ENCODE data around the gene FDXACB1.
"Not testable (repeated sequence)": the region's sequence is repeated elsewhere in the genome, so short reads cannot be mapped to it uniquely, and the experiment has no call there.

FDXACB1 gene

DNA sequence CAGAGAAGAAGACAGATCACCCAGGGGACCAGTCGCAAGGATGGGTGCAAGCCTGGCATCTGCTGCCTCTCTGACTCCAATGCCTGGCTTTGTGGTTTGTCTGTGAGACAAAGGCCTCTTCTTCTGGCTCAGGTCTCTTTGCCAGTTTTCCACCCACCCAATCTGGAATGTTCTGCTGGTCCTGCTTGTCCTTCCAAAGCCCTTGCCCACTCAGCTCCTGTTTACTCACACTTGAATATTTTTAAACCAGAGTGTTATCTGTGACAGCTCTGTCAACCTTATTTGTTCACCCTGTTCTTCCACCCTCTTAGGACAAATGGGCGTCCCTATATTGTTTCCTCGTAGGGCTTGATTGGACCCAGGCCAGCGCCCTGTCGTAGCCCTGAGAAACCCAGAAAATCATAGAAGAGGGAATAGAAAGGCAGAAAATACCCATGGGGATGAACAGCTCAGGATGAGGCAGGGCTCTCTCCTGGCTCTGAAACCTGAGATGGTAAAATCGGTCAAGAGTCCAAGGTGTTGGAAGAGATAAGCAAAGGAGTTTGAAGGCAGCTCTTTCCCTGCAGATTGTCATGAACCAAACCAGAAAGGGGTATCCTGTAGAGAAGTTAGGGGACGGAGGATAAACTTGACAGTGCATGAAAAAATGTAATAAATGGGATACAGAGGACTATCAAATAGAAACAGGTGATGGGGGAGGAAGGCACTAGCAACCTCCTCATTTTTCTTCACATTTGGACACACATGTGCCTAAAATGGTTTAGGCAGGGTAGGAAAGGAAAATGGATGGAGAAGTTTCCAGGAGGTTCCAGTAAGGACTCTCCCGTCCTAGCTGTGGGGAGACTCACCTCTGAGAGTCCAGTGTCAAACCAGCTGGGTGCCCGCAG is 32.0 kb upstream of the FDXACB1 start:
- Histone ChIP-seq H3K9me3 (no peaks in the 10 kb centered on the region), H3K9ac (no peak overlapping the region), H3K36me3 (no peaks in the 10 kb centered on the region), H3K27me3 (no peaks in the 10 kb centered on the region), H3K4me2 (no peak overlapping the region), H3K4me3 (no peak overlapping the region), H4K20me1 (no peaks in the 10 kb centered on the region), H3K4me1 (no peaks in the 10 kb centered on the region), H3K27ac (no peak overlapping the region)
- no peak for TF ChIP-seq Cebpa-rat (IDR thresholded peaks at IDR 0.05)

DNA sequence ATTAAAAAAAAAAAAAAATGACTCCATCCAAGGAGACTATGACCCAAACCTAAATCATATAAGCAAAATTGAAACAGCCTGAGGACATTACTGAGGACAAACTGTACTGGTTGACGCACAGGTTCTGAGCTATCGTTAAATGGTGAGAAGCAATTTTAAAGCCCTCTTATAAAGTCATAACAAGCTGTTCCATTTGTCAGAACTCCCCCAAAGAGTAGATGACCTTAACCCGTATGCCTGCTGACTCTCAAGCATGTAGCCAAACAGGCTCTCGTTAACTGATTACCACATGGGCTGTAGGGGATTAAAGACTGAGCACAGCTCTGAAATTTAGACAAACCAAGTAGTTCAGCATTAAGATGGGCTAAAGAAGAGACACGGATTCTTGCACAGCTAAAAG is 30.4 kb upstream of the FDXACB1 start:
- no peak overlapping the region for H3K4me2 ChIP-seq
- H3K4me1 ChIP-seq, result no peaks in the 10 kb centered on the region
- no peak overlapping the region for H3K9ac ChIP-seq
- H4K20me1 ChIP-seq, result no peaks in the 10 kb centered on the region
- no peak overlapping the region for H3K4me3 ChIP-seq
- no peaks in the 10 kb centered on the region; the same call in 1 of the 2 replicates for H3K36me3 ChIP-seq
- TF ChIP-seq Cebpa-rat (IDR thresholded peaks at IDR 0.05), result no peak
- no peak overlapping the region for H3K27ac ChIP-seq
- peaks cover 13% of the 10 kb centered on the region for H3K9me3 ChIP-seq
- no peaks in the 10 kb centered on the region for H3K27me3 ChIP-seq

DNA sequence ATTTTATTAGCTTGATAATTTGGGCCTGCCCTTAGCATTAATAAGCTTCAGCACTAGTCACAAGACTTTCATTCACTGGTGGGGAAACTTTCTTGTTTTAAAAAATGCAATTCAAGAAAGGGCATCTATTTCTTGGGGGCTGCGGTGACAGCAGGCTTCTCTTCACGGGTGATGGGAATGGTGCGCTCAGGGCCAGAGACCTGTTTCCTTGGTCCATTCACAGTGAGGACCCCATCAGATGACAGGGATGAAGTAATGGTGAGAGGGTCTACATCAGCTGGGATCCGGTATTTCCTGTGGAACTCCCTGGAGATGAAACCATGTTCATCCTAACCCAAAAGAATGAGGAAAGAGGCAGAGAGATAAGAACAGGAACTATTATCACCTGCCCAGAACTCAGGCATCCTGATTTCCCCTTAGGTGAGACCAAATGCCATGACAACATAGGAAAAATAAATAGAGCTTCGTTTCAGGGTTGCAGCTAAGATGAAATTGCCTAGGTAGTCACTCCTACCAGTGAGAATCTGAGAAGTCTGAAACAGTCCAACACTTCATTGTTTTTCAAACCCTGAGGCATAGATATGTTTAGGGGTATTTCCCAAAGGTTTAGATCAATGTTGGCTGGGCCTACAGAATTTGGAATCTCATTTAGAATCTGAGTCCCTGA is 29.8 kb upstream of the FDXACB1 start:
- H3K27ac ChIP-seq, result no peak overlapping the region
- H3K4me3 ChIP-seq, result no peak overlapping the region
- H3K9ac ChIP-seq, result no peak overlapping the region
- no peaks in the 10 kb centered on the region for H4K20me1 ChIP-seq
- H3K36me3 ChIP-seq, result no peaks in the 10 kb centered on the region; the same call in 1 of the 2 replicates
- peaks cover 16% of the 10 kb centered on the region for H3K9me3 ChIP-seq
- no peaks in the 10 kb centered on the region for H3K4me1 ChIP-seq
- no peak overlapping the region for H3K4me2 ChIP-seq
- no peak for TF ChIP-seq Cebpa-rat (IDR thresholded peaks at IDR 0.05)
- H3K27me3 ChIP-seq, result no peaks in the 10 kb centered on the region

DNA sequence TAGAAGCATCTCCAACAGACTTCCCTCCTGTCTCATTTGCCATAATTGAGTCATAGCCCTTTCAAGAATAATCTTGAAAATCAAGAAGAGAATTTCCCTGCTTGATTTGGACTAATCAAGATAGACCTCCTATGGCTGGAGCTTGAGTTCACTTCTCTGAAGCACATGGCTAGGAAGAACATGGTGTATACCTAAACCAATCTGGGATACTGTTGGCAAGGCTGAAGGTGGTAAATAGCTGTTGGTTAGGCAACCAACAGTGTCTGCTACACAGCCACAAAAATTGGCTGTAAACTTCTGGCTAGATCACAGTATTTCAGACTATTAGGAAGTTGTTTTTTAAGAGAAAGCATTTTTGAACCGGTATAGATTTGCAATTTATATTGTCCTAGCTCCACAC is 27.7 kb upstream of the FDXACB1 start:
- Histone ChIP-seq H3K4me1 (no peaks in the 10 kb centered on the region), H3K36me3 (no peaks in the 10 kb centered on the region; the same call in 1 of the 2 replicates), H3K27me3 (no peaks in the 10 kb centered on the region), H3K4me3 (no peak overlapping the region), H3K27ac (no peak overlapping the region), H3K9ac (no peak overlapping the region), H3K9me3 (peaks cover 16% of the 10 kb centered on the region), H4K20me1 (no peaks in the 10 kb centered on the region), H3K4me2 (no peak overlapping the region)
- no peak for TF ChIP-seq Cebpa-rat (IDR thresholded peaks at IDR 0.05)

DNA sequence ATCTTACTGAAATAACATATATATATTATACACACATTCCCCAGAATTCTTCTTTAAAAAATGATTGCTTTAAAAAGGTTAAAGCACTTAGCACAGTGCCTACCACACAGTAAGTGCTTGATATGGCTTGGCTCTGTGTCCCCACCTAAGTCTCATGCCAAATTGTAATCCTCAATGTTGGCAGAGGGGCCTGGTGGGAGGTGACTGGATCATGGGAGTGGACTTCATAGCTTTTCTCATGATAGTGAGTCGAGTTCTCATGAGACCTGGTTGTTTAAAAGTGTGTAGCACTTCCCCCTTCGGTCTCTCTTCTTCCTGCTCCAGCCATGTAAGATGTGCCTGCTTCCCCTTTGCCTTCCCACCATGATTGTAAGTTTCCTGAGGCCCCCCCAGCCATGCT is 26.4 kb upstream of the FDXACB1 start:
- Histone ChIP-seq H3K36me3 (no peaks in the 10 kb centered on the region; the same call in 1 of the 2 replicates), H3K9ac (no peak overlapping the region), H3K27me3 (no peaks in the 10 kb centered on the region), H3K27ac (no peak overlapping the region), H3K9me3 (peaks cover 16% of the 10 kb centered on the region), H3K4me2 (no peak overlapping the region), H3K4me3 (no peak overlapping the region; the same call in 1 of the 2 replicates), H3K4me1 (no peaks in the 10 kb centered on the region), H4K20me1 (no peaks in the 10 kb centered on the region)
- no peak for TF ChIP-seq Cebpa-rat (IDR thresholded peaks at IDR 0.05)

DNA sequence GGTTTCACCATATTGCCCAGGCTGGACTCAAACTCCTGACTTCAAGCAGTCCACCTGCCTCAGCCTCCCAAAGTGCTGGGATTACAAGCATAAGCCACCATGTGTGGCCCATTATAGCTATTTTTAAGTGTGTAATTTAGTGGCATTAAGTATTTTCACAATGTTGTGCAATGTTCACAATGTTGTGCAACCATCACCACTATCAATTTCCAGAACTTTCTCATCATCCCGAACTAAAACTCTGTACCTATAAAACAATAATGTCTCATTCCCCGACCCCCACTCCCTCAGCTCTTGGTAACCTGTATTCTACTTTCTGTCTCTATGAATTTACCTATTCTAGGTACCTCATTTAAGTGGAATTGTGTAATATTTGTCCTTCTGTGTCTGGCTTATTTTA is 7.9 kb upstream of the FDXACB1 start:
- Histone ChIP-seq H3K9me3 (no peaks in the 10 kb centered on the region), H3K4me1 (no peaks in the 10 kb centered on the region), H3K4me3 (no peak overlapping the region), H4K20me1 (no peaks in the 10 kb centered on the region), H3K36me3 (no peaks in the 10 kb centered on the region), H3K4me2 (no peak overlapping the region), H3K27ac (no peak overlapping the region), H3K9ac (no peak overlapping the region), H3K27me3 (no peaks in the 10 kb centered on the region)
- TF ChIP-seq Cebpa-rat (IDR thresholded peaks at IDR 0.05), result peak; percentile 13; the same call in 1 of the 2 replicates

DNA sequence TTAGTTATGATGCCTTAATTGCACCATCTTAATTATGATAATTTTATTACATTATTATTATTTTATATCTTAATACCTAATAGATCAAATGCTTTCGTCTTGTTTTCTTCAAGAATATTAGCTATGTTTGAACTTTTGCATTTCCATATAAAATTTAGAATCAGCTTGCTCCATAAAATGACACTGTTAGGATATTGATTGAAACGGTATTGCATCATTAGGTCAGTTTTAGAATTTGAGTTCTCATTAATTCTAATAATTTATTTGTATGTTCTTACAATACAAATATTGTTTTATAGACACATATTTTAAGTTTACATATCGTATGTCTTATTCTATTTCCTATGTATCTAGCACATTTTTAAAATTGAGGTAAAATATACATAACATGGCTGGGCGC is 7.1 kb upstream of the FDXACB1 start:
- Histone ChIP-seq H3K4me1 (no peaks in the 10 kb centered on the region), H3K9ac (no peak overlapping the region), H3K4me2 (no peak overlapping the region), H3K9me3 (no peaks in the 10 kb centered on the region), H3K4me3 (no peak overlapping the region), H3K27me3 (no peaks in the 10 kb centered on the region), H3K36me3 (no peaks in the 10 kb centered on the region), H3K27ac (no peak overlapping the region), H4K20me1 (no peaks in the 10 kb centered on the region)
- no peak for TF ChIP-seq Cebpa-rat (IDR thresholded peaks at IDR 0.05)

DNA sequence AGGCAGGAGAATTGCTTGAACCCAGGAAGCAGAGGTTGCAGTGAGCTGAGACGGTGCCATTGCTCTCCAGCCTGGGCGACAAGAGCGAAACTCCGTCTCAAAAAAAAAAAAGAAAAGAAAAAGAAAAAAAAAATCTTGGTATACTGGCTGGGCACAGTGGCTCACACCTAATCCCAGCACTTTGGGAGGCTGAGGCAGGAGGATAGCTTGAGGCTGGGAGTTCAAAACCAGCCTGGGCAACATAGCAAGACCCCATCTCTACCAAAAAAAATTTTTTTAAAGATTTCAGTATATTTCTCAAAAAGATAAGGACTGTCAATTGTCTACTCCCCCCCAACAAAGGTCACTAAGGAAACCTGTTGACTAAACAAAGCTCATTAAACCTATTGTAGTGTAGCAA is 6.1 kb upstream of the FDXACB1 start:
- not testable (repeated sequence) for H3K9ac ChIP-seq, H3K4me3 ChIP-seq, H3K36me3 ChIP-seq, H3K4me2 ChIP-seq, H3K27ac ChIP-seq, H3K27me3 ChIP-seq, H3K9me3 ChIP-seq, H3K4me1 ChIP-seq, H4K20me1 ChIP-seq

DNA sequence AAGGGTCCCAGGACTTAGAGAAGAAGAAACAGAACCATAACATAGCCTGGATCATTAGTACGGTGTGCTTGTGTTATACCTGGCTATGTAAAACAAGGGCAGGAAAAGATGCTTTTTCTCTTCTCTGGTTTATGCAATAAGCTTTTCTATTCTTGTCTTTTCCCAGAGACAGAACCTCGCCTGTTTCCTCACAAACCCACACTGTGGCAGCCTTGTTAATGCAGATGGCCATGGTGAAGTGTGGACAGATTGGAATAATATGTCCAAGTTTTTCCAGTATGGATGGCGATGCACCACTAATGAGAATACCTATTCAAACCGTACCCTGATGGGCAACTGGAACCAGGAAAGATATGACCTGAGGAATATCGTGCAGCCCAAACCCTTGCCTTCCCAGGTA is 3.2 kb upstream of the FDXACB1 start:
- H3K4me2 ChIP-seq, result no peak overlapping the region

DNA sequence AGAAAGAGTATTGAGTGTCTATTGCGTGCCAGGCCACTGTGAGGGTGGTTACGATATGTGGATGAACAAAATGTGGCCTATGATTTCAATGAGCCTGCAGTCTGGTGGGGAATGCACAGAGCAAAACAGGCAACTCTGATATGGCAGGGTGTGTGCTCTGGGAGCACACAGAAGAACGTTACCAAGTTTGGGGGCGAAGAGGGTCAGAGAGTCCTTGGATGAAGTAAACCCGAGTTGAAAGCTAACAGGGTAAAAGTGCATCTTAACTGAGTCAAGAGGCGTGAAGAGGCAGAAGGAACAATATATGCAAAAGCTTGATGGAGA is 634 bp upstream of the FDXACB1 start:
- Histone ChIP-seq H3K4me2 (peak overlapping the region; percentile 88), H3K4me3 (peak overlapping the region; percentile 75), H4K20me1 (no peaks in the 10 kb centered on the region), H3K9ac (peak overlapping the region; percentile 83), H3K27me3 (no peaks in the 10 kb centered on the region), H3K4me1 (peaks cover 24% of the 10 kb centered on the region), H3K36me3 (peaks cover 14% of the 10 kb centered on the region), H3K9me3 (no peaks in the 10 kb centered on the region), H3K27ac (peak overlapping the region; percentile 78)
- no peak for TF ChIP-seq Cebpa-rat (IDR thresholded peaks at IDR 0.05)

More for the DNA sequence above, 3.2 kb upstream of the FDXACB1 start:
- H3K4me3 ChIP-seq, result no peak overlapping the region
- H3K27ac ChIP-seq, result no peak overlapping the region
- H4K20me1 ChIP-seq, result no peaks in the 10 kb centered on the region
- TF ChIP-seq Cebpa-rat (IDR thresholded peaks at IDR 0.05), result no peak
- H3K36me3 ChIP-seq, result no peaks in the 10 kb centered on the region
- H3K9me3 ChIP-seq, result no peaks in the 10 kb centered on the region
- no peak overlapping the region for H3K9ac ChIP-seq
- no peaks in the 10 kb centered on the region for H3K27me3 ChIP-seq
- peaks cover 22% of the 10 kb centered on the region for H3K4me1 ChIP-seq
